Measurements from ENCODE around the gene KIF26A.

KIF26A gene

DNA sequence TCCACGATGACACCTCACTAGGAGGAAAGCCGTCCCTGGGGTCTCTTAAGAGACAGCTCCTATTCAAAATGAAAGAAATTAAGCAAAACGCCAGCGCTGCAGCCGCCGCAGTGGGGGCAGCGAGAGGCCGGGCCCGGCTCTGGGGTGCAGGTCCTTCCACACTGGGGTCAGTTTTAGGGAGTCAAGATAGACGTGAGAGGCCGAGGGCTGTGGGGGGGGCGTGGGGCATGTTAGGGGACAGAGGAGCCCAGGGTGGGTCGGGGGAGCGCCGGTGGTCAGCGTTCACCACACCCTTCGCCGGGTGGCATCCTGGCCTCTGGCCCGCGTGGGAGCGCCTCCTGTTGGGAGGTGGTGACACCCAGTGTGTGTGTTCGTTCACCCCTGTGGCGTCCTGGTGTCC is 25.7 kb downstream of the KIF26A start:
- DNase-seq (ENCODE audit: low read depth) = no peak
- TF ChIP-seq, protein P1, sequence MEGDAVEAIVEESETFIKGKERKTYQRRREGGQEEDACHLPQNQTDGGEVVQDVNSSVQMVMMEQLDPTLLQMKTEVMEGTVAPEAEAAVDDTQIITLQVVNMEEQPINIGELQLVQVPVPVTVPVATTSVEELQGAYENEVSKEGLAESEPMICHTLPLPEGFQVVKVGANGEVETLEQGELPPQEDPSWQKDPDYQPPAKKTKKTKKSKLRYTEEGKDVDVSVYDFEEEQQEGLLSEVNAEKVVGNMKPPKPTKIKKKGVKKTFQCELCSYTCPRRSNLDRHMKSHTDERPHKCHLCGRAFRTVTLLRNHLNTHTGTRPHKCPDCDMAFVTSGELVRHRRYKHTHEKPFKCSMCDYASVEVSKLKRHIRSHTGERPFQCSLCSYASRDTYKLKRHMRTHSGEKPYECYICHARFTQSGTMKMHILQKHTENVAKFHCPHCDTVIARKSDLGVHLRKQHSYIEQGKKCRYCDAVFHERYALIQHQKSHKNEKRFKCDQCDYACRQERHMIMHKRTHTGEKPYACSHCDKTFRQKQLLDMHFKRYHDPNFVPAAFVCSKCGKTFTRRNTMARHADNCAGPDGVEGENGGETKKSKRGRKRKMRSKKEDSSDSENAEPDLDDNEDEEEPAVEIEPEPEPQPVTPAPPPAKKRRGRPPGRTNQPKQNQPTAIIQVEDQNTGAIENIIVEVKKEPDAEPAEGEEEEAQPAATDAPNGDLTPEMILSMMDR (conservative IDR thresholded peaks at IDR 0.05; ENCODE audit: low read depth, low read length) = no peak
- no peak overlapping the region for H3K4me3 ChIP-seq (ENCODE audit: low read depth, low read length)

DNA sequence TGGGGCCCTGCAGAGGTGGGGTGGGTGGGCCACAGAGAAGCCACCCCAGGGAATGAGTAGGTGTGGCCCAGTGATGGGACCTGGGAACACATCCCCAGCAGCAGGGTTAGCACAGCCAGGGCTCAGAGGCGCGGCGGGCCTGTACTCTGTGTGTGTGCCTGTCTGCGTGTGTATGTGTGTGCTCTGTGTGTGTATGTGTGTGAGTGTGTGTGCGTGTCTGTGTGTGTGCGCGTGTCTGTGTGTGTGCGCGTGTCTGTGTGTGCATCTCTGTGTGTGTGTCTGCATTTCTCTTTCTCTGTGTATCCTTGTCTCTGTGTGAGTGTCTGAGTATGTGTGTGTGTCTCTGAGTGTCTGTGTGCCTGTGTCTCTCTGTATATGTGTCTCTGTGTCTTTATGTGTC is 26.1 kb downstream of the KIF26A start:
- TF ChIP-seq, protein P1 (conservative IDR thresholded peaks at IDR 0.05; ENCODE audit: low read depth, low read length) = no peak
- H3K4me3 ChIP-seq (ENCODE audit: low read depth, low read length) = no peak overlapping the region
- no peak for DNase-seq (ENCODE audit: low read depth)

DNA sequence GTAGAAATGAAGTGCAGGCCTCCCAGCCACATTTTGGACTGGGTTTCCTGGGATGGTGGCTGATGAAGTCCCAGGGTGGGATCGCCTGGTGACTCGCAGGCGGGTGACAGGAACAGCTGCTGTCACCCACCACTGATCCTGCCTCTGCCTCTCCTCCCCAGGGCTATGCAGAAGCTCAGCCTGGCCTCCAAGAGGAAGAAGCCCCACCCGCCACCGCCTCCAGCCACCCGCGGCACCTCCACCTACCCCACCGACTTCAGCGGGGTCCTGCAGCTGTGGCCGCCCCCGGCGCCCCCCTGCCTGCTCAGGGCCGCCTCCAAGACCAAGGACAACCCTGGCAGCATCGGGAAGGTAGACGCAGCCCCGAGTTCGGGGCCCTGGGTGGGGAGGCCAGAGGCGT is 28.3 kb downstream of the KIF26A start:
- TF ChIP-seq, protein P1 (conservative IDR thresholded peaks at IDR 0.05; ENCODE audit: low read depth, low read length) = no peak
- no peak for DNase-seq (ENCODE audit: low read depth)
- no peak overlapping the region for H3K4me3 ChIP-seq (ENCODE audit: low read depth, low read length)

DNA sequence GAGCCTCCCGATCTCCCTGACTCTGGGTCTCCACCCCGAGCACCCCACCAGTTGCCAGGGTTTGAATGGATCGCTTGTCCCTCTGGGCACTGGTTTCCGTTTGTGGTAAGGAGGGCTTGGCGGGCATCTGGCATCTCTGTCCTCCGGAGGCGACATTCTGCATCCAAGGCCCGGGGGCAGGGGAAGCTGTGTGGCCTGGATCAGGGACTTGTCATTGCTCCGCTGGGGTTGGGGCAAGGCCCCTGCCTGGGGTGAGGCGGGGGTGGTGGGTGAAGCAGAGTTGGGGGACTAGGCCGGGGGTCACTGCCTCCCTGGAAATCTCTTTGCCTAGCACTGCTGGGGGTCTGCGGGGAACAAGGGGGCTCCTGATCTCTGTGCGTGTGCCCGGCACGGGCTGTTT is 30.2 kb downstream of the KIF26A start:
- DNase-seq (ENCODE audit: low read depth) = no peak
- TF ChIP-seq, protein P1 (conservative IDR thresholded peaks at IDR 0.05; ENCODE audit: low read depth, low read length) = no peak
- no peak overlapping the region for H3K4me3 ChIP-seq (ENCODE audit: low read depth, low read length)

DNA sequence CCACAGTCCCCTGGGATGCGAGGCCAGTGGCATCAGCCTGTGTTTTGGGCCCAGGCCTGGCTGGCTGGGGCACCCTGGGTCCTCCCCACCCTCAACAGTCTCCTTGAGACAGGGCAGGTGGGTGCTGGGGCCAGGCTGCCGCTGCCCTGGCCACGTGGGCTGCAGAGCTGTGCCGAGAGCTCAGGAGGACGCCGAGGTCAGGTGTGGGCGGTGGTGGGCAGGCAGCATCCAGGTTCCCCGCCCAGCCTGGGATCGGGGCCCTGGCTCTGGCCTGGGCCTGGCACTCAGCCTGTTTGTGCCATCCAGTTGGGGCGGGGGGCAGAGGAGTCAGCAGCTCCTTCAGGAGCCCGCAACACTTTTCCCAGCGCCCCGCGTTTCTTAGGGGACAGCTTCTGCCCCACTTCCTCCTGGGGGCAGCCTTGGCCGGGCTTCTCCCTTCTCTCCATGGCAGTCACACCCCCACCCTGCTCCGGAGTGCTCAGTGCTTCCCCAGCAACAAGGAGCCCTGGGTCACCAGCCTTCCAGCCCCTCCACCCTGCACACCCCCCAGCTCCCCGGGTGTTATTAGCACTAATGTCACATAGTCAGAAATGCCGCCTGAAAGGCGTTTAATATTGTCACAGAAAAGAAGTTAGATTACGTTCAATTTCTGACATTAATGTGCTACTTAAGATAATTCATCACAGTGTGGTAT is 30.8 kb downstream of the KIF26A start:
- no peak for DNase-seq (ENCODE audit: low read depth)
- H3K4me3 ChIP-seq (ENCODE audit: low read depth, low read length) = no peak overlapping the region
- TF ChIP-seq, protein P1 (conservative IDR thresholded peaks at IDR 0.05; ENCODE audit: low read depth, low read length) = no peak

DNA sequence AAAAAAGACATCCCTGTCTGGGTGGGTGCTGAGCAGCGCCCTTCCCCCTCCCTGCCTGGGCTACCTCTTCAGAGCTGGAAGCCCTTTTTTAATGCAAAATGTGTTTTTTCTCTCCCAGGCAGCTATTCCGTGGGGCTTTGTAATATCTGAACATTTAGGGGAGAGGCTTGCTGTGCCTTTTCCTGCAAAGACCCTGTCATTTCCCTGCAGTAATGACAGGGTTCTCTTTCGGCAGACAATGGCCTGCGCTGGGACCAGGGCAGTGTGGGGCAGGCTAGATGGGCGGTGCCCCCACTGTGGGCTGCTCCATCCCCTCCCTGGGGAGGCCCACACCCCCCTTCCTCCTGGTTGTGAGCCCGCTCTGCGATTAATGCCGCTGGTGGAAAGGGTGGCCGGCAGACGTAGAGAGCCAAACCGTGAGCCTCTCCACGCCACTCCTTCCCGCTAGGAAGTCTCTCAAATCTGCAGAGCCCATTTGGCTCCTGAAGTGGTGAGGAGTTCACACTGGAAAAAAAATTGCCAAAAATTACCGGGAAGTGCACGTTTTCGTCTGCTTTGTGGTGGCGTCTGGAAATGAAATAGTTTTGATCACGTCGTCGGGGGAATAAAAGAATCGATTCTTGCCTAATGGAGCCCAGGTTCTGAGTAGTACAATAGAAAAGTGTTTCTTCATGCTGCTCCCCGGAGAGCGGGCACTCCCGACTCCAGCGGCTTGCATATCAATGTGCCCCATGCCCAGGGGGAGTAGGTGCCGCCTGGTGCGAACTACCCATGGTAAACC is 31.5 kb downstream of the KIF26A start:
- TF ChIP-seq, protein P1 (conservative IDR thresholded peaks at IDR 0.05; ENCODE audit: low read depth, low read length) = no peak
- DNase-seq (ENCODE audit: low read depth) = no peak
- H3K4me3 ChIP-seq (ENCODE audit: low read depth, low read length) = no peak overlapping the region

Measured in choroid plexus epithelial cell (primary cell).